ENCODE data around the gene SLC5A11. TPM values are rescaled to one million over a fixed set of nuclear protein-coding genes. Genes with fewer than 3 reads are reported as not detected.

SLC5A11 gene
- total and polyA plus RNA-seq, 2 donors (not counting 1 experiment from before 2014, with no cell fraction given): 0.62 to 0.84 TPM

DNA sequence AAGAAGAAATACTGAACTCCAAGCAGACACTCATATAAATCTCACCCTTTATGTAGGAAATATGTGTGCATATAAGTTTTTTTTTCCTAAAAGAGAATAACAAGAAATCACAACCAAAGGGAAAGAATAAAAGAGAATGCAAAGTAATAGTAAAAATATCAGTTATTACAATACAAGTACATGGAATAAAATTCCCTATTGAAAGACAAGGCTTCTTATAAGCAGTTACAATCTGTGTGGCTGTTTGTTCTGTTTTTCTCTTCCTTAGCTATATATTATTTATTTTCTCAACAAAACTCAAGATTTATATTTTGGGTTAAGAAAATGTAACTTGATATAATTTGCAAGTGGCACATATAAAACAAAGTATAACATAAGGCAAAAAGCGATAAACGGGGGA is 41.7 kb downstream of the SLC5A11 start:
- Histone ChIP-seq H3K4me3 (ENCODE audit: control extremely low read depth in 1 of 5, extremely low read depth in 1 of 5, insufficient read depth in 1 of 5, low read depth in 2 of 5, low read length in 4 of 5) (no peak overlapping the region), H2AFZ (ENCODE audit: insufficient read depth, low read depth, low read length, poor library complexity, severe bottlenecking) (no peak overlapping the region), H3K4me1 (ENCODE audit: control insufficient read depth in 2 of 2, insufficient read depth in 2 of 2, low read length in 2 of 2) (no peaks in the 10 kb centered on the region), H3K9me3 (ENCODE audit: control extremely low read depth in 1 of 3, control insufficient read depth in 2 of 3, insufficient read depth in 1 of 3, low read length in 2 of 3) (peaks cover 0 to 3% (median 0%) of the 10 kb centered on the region in 3 donors), H4K20me1 (ENCODE audit: control insufficient read depth, insufficient read depth, low read length, poor library complexity, severe bottlenecking) (no peaks in the 10 kb centered on the region), H3K79me2 (ENCODE audit: control insufficient read depth, insufficient read depth, low read length) (no peaks in the 10 kb centered on the region), H3K27me3 (replicated peaks in 1 of 4; ENCODE audit: control extremely low read depth in 1 of 4, control insufficient read depth in 3 of 4, insufficient read depth in 4 of 4, low read length in 3 of 4) (peaks cover 0 to 3% (median 0%) of the 10 kb centered on the region in 4 experiments), H3K4me2 (replicated peaks; ENCODE audit: low read depth, low read length, poor library complexity, severe bottlenecking) (no peak overlapping the region), H3K27ac (ENCODE audit: low read length in 2 of 2) (no peak overlapping the region), H3K9ac (ENCODE audit: low read length) (no peak overlapping the region), H3K36me3 (replicated peaks in 1 of 2; ENCODE audit: control extremely low read depth in 1 of 2, control insufficient read depth in 1 of 2, extremely low read depth in 1 of 2, insufficient read depth in 2 of 2, low read length in 1 of 2) (no peaks in the 10 kb centered on the region)
- peaks cover 6% of the 10 kb centered on the region for H3K9me3 Mint-ChIP-seq (ENCODE audit: insufficient read depth)
- ATAC-seq (ENCODE audit: low read depth) (no peak), DNase-seq (no peak)
- WGBS (ENCODE audit: insufficient coverage): no CpG with 5 or more reads among the region's 2 CpGs
- ChIA-PET POLR2A (no interaction called here), CTCF (no interaction called here)
- TF ChIP-seq EZH2 (IDR thresholded peaks at IDR 0.05; ENCODE audit: borderline replicate concordance, insufficient read depth, low read depth, low read length, poor library complexity, severe bottlenecking): no peak
- no peak overlapping the region for H3K27ac Mint-ChIP-seq
- H3K27me3 Mint-ChIP-seq: peaks cover 12% of the 10 kb centered on the region
- intact Hi-C loops (cut with micrococcal nuclease): no loop called here
- no peak overlapping the region for H3K4me3 Mint-ChIP-seq
- no peaks in the 10 kb centered on the region for H3K4me1 Mint-ChIP-seq

DNA sequence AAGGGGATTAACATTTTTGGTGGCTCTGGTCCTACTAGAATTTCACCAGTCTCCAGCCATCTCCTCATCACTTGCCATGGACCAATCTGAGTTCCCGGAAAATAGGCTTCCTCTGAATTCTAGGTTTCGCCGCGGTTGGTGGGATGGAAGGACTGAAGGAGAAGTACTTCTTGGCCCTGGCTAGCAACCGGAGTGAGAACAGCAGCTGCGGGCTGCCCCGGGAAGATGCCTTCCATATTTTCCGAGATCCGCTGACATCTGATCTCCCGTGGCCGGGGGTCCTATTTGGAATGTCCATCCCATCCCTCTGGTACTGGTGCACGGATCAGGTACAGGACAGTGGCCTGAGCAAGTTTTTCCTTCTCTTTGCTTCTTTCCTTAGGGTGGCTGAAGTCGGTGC is 45.0 kb downstream of the SLC5A11 start:
- CTCF ChIA-PET: no interaction called here
- 96% methylated on average over 11 of the region's 13 CpGs for WGBS (ENCODE audit: insufficient coverage)
- H3K4me1 Mint-ChIP-seq: no peaks in the 10 kb centered on the region
- H3K4me2 ChIP-seq (replicated peaks; ENCODE audit: low read depth, low read length, poor library complexity, severe bottlenecking): no peak overlapping the region
- POLR2A ChIA-PET: no interaction called here
- no peaks in the 10 kb centered on the region for H4K20me1 ChIP-seq (ENCODE audit: control insufficient read depth, insufficient read depth, low read length, poor library complexity, severe bottlenecking)
- no peak overlapping the region for H3K27ac ChIP-seq (ENCODE audit: low read length in 2 of 2)
- H2AFZ ChIP-seq (ENCODE audit: insufficient read depth, low read depth, low read length, poor library complexity, severe bottlenecking): no peak overlapping the region
- ATAC-seq (ENCODE audit: low read depth): no peak
- H3K27me3 ChIP-seq (replicated peaks in 1 of 4; ENCODE audit: control extremely low read depth in 1 of 4, control insufficient read depth in 3 of 4, insufficient read depth in 4 of 4, low read length in 3 of 4): peaks cover 0 to 3% (median 0%) of the 10 kb centered on the region in 4 experiments
- intact Hi-C loops (cut with micrococcal nuclease): no loop called here
- no peak overlapping the region for H3K4me3 ChIP-seq (ENCODE audit: control extremely low read depth in 1 of 5, extremely low read depth in 1 of 5, insufficient read depth in 1 of 5, low read depth in 2 of 5, low read length in 4 of 5)
- H3K9me3 ChIP-seq (ENCODE audit: control extremely low read depth in 1 of 3, control insufficient read depth in 2 of 3, insufficient read depth in 1 of 3, low read length in 2 of 3): peaks cover 0 to 3% (median 0%) of the 10 kb centered on the region in 3 donors
- H3K27ac Mint-ChIP-seq: no peak overlapping the region
- no peak for DNase-seq
- no peaks in the 10 kb centered on the region for H3K4me1 ChIP-seq (ENCODE audit: control insufficient read depth in 2 of 2, insufficient read depth in 2 of 2, low read length in 2 of 2)
- H3K4me3 Mint-ChIP-seq: no peak overlapping the region
- peaks cover 15% of the 10 kb centered on the region for H3K27me3 Mint-ChIP-seq
- peaks cover 6% of the 10 kb centered on the region for H3K9me3 Mint-ChIP-seq (ENCODE audit: insufficient read depth)
- TF ChIP-seq EZH2 (IDR thresholded peaks at IDR 0.05; ENCODE audit: borderline replicate concordance, insufficient read depth, low read depth, low read length, poor library complexity, severe bottlenecking): no peak
- TF ChIP-seq, protein P1, sequence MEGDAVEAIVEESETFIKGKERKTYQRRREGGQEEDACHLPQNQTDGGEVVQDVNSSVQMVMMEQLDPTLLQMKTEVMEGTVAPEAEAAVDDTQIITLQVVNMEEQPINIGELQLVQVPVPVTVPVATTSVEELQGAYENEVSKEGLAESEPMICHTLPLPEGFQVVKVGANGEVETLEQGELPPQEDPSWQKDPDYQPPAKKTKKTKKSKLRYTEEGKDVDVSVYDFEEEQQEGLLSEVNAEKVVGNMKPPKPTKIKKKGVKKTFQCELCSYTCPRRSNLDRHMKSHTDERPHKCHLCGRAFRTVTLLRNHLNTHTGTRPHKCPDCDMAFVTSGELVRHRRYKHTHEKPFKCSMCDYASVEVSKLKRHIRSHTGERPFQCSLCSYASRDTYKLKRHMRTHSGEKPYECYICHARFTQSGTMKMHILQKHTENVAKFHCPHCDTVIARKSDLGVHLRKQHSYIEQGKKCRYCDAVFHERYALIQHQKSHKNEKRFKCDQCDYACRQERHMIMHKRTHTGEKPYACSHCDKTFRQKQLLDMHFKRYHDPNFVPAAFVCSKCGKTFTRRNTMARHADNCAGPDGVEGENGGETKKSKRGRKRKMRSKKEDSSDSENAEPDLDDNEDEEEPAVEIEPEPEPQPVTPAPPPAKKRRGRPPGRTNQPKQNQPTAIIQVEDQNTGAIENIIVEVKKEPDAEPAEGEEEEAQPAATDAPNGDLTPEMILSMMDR (IDR thresholded peaks at IDR 0.05): no peak
- no peaks in the 10 kb centered on the region for H3K36me3 ChIP-seq (replicated peaks in 1 of 2; ENCODE audit: control extremely low read depth in 1 of 2, control insufficient read depth in 1 of 2, extremely low read depth in 1 of 2, insufficient read depth in 2 of 2, low read length in 1 of 2)
- H3K79me2 ChIP-seq (ENCODE audit: control insufficient read depth, insufficient read depth, low read length): no peaks in the 10 kb centered on the region
- H3K9ac ChIP-seq (ENCODE audit: low read length): no peak overlapping the region

Measured in B cell (primary cell).